K562 (cell line): ENCODE results near the gene ULBP2. TPM values are rescaled to one million over a fixed set of nuclear protein-coding genes. Genes with fewer than 3 reads are reported as not detected.

ENCODE experiments used
- ATF1 ChIP-seq, 2 experiments: fragments of 450-650 bp in 1 of 2; IDR thresholded peaks; 2 replicates each; pipeline ENCODE4 v1.6.1; 2016; ENCODE audit warnings: missing compliant biosample characterization in 1 of 2, missing genetic modification characterization in 1 of 2
- CREM ChIP-seq: IDR thresholded peaks from 2 replicates; pipeline ENCODE4 v1.6.1; 2014; ENCODE audit warnings: antibody characterized with exemption, low read depth
- HCFC1 ChIP-seq: IDR thresholded peaks from 2 replicates; pipeline ENCODE4 v1.6.1; 2012; ENCODE audit warnings: low read depth, low read length, improper control_type of control experiment
- HNRNPLL ChIP-seq: fragments of 200-400 bp; formaldehyde crosslinking; IDR thresholded peaks from 2 replicates; pipeline ENCODE4 v1.6.1; 2017; ENCODE audit warnings: low read length, low read depth, mild to moderate bottlenecking; ENCODE audit not compliant: poor library complexity, severe bottlenecking
- IRF2 ChIP-seq: sonication (generic); formaldehyde crosslinking; IDR thresholded peaks from 2 replicates; pipeline ENCODE4 v1.8.1; 2022; ENCODE audit warnings: mild to moderate bottlenecking, missing genetic modification reagents
- OTX1 ChIP-seq: fragments of 450-650 bp; formaldehyde crosslinking; IDR thresholded peaks from 2 replicates; pipeline ENCODE4 v1.4.0; 2022; ENCODE audit warnings: mild to moderate bottlenecking
- PHF8 ChIP-seq: fragments of 200-600 bp; sonication (generic); IDR thresholded peaks from 2 replicates; pipeline ENCODE4 v1.6.1; 2012; ENCODE audit warnings: mixed run types, mild to moderate bottlenecking, inconsistent platforms, low read length, moderate library complexity, borderline replicate concordance
- SMAD4 ChIP-seq: fragments of 250-450 bp; sonication (Bioruptor Pico); conservative IDR thresholded peaks from 2 replicates; pipeline ENCODE4 v1.8.0; 2021; ENCODE audit warnings: inconsistent platforms, mild to moderate bottlenecking, moderate library complexity
- ZNF140 ChIP-seq: fragments of 250-450 bp; sonication (Bioruptor Pico); IDR thresholded peaks from 2 replicates; pipeline ENCODE4 v1.8.0; 2021; ENCODE audit warnings: moderate library complexity, mild to moderate bottlenecking, inconsistent platforms
- polyA plus RNA-seq, 8 experiments: library from polyadenylated mRNA; depleted of rRNA in 4 of 8; stranded (reverse) in 5 of 8; unstranded in 3 of 8; fragments of >200 nt; fragmentation: Nextera tagmentation in 2 of 8; fragmentation: Illumina TruSeq in 1 of 8; extraction: Ambion mirVana in 2 of 8; extraction: Trizol in 1 of 8; gene quantifications; 2 replicates each; pipeline versions ENCODE4 v1.2.1 to v1.2.3, GENCODE V29; 2011 to 2014; ENCODE audit warnings: inconsistent platforms in 1 of 8, missing spikeins in 1 of 8
- total RNA-seq, 7 experiments: library from RNA; depleted of rRNA in 6 of 7; stranded (reverse); fragments of >200 nt in 6 of 7; fragmentation: Illumina TruSeq in 2 of 7; extraction: Trizol in 2 of 7; gene quantifications; 2 replicates each; pipeline versions ENCODE4 v1.2.1 to v1.2.3, GENCODE V29; 2011 to 2021; ENCODE audit warnings: low replicate concordance in 1 of 7
- TF ChIP-seq, protein P1 (sequence below), 2 experiments: fragments of 450-650 bp in 1 of 2; sonication (generic) in 1 of 2; formaldehyde crosslinking in 1 of 2; IDR thresholded peaks in 1 of 2; conservative IDR thresholded peaks in 1 of 2; 2 replicates each; pipeline versions ENCODE4 v1.6.1 to v1.8.1; 2016 to 2023; ENCODE audit warnings: mild to moderate bottlenecking in 2 of 2, moderate library complexity in 2 of 2, inconsistent platforms in 1 of 2, missing genetic modification reagents in 1 of 2
- TF ChIP-seq, protein P2 (sequence below): fragments of 450-650 bp; formaldehyde crosslinking; IDR thresholded peaks from 2 replicates; pipeline ENCODE4 v1.4.0; 2022; ENCODE audit warnings: missing genetic modification characterization
- TF ChIP-seq, protein P3 (sequence below), 2 experiments: fragments of 450-650 bp; conservative IDR thresholded peaks; 2 replicates each; pipeline ENCODE4 v1.6.1; 2017; ENCODE audit warnings: mild to moderate bottlenecking in 2 of 2, moderate library complexity in 2 of 2
- TF ChIP-seq, protein P4 (sequence below): fragments of 200-800 bp; sonication (Bioruptor generic); IDR thresholded peaks from 2 replicates; pipeline ENCODE4 v1.6.1; 2017; ENCODE audit warnings: missing genetic modification characterization, missing compliant biosample characterization
- TF ChIP-seq, protein P5 (sequence below): sonication (generic); formaldehyde crosslinking; IDR thresholded peaks from 2 replicates; pipeline ENCODE4 v1.8.1; 2023; ENCODE audit warnings: mild to moderate bottlenecking, missing genetic modification reagents, moderate library complexity
- TF ChIP-seq, protein P6 (sequence below), 2 experiments: fragments of 450-650 bp; IDR thresholded peaks; 2 replicates each; pipeline ENCODE4 v1.6.1; 2016

Gene ULBP2
- total and polyA plus RNA-seq, 9 of the 15 experiments (the other 6 are each of a cell fraction or from before 2014, with no cell fraction given): 0.50 to 5.3 (median 1.2) TPM

DNA sequence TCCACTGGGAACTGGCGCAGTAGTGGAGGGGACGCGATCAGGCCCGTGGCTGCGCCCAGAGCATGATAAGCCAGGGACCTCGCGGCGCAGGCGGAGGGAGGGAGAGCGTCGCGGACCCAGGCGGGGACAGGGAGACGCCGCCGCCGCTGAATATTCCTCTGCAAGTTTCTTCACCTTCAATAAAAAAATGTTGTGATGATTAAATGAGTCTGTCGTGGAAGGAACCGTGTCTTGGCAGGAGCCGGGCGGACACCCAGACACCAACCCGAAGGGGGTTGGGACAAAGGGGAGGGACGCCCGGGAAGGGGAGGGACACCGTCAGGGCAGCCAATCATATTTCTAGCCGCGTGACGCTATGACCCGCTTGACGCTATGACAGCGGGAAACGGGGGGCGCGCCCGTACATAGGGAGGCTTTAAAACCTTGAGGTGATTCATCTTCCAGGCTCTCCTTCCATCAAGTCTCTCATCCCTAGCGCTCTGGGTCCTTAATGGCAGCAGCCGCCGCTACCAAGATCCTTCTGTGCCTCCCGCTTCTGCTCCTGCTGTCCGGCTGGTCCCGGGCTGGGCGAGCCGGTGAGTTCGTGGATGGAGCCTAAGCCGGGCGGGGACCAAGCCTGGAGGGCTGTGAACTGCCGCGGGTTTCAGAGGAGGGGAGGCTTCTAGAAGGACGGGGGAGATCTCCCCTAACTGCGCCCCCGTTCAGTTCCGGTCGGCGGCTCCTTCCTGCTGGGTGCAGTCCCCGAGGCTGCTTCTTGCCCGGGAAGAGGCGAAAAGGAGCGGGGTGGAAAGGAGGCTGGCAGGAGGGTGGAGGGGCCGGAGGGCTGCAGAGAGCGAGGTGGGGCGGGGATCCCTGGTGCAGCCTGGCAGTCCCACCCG, at the start of gene ULBP2 (continued):
- TF ChIP-seq, protein P1, sequence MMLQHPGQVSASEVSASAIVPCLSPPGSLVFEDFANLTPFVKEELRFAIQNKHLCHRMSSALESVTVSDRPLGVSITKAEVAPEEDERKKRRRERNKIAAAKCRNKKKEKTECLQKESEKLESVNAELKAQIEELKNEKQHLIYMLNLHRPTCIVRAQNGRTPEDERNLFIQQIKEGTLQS (IDR thresholded peaks at IDR 0.05): peak; percentile 39; the same call in 1 of the 2 replicates
- TF ChIP-seq, protein P1 (CRISPR knock-in tag; conservative IDR thresholded peaks at IDR 0.05): no peak; the same call in 1 of the 2 replicates
- TF ChIP-seq PHF8 (peak; percentile 12; the same call in 1 of the 2 replicates), CREM (peak; percentile 83), HNRNPLL (peak; percentile 15), IRF2 (CRISPR knock-in tag) (no peak), ATF1 (CRISPR knock-in tag; IDR thresholded peaks at IDR 0.05) (no peak), ATF1 (tag; IDR thresholded peaks at IDR 0.05) (peak; percentile 91), HCFC1 (no peak), OTX1 (CRISPR knock-in tag) (peak; percentile 22; the same call in 1 of the 2 replicates), ZNF140 (CRISPR knock-in tag) (no peak), SMAD4 (CRISPR knock-in tag) (0 out of 2 replicates have a peak, but pooled peaks have one; percentile 24)
- TF ChIP-seq, protein P2, sequence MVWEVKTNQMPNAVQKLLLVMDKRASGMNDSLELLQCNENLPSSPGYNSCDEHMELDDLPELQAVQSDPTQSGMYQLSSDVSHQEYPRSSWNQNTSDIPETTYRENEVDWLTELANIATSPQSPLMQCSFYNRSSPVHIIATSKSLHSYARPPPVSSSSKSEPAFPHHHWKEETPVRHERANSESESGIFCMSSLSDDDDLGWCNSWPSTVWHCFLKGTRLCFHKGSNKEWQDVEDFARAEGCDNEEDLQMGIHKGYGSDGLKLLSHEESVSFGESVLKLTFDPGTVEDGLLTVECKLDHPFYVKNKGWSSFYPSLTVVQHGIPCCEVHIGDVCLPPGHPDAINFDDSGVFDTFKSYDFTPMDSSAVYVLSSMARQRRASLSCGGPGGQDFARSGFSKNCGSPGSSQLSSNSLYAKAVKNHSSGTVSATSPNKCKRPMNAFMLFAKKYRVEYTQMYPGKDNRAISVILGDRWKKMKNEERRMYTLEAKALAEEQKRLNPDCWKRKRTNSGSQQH (CRISPR knock-in tag): peak; percentile 52; the same call in 1 of the 2 replicates
- TF ChIP-seq, protein P3, sequence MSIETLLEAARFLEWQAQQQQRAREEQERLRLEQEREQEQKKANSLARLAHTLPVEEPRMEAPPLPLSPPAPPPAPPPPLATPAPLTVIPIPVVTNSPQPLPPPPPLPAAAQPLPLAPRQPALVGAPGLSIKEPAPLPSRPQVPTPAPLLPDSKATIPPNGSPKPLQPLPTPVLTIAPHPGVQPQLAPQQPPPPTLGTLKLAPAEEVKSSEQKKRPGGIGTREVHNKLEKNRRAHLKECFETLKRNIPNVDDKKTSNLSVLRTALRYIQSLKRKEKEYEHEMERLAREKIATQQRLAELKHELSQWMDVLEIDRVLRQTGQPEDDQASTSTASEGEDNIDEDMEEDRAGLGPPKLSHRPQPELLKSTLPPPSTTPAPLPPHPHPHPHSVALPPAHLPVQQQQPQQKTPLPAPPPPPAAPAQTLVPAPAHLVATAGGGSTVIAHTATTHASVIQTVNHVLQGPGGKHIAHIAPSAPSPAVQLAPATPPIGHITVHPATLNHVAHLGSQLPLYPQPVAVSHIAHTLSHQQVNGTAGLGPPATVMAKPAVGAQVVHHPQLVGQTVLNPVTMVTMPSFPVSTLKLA (conservative IDR thresholded peaks at IDR 0.05): peak in 1 of 2 experiments; percentile 69; a peak in 3 of 4 replicates
- TF ChIP-seq, protein P4, sequence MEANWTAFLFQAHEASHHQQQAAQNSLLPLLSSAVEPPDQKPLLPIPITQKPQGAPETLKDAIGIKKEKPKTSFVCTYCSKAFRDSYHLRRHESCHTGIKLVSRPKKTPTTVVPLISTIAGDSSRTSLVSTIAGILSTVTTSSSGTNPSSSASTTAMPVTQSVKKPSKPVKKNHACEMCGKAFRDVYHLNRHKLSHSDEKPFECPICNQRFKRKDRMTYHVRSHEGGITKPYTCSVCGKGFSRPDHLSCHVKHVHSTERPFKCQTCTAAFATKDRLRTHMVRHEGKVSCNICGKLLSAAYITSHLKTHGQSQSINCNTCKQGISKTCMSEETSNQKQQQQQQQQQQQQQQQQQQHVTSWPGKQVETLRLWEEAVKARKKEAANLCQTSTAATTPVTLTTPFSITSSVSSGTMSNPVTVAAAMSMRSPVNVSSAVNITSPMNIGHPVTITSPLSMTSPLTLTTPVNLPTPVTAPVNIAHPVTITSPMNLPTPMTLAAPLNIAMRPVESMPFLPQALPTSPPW: peak; percentile 55
- TF ChIP-seq, protein P5, sequence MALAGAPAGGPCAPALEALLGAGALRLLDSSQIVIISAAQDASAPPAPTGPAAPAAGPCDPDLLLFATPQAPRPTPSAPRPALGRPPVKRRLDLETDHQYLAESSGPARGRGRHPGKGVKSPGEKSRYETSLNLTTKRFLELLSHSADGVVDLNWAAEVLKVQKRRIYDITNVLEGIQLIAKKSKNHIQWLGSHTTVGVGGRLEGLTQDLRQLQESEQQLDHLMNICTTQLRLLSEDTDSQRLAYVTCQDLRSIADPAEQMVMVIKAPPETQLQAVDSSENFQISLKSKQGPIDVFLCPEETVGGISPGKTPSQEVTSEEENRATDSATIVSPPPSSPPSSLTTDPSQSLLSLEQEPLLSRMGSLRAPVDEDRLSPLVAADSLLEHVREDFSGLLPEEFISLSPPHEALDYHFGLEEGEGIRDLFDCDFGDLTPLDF (CRISPR knock-in tag): peak; percentile 56; the same call in 1 of the 2 replicates
- TF ChIP-seq, protein P6, sequence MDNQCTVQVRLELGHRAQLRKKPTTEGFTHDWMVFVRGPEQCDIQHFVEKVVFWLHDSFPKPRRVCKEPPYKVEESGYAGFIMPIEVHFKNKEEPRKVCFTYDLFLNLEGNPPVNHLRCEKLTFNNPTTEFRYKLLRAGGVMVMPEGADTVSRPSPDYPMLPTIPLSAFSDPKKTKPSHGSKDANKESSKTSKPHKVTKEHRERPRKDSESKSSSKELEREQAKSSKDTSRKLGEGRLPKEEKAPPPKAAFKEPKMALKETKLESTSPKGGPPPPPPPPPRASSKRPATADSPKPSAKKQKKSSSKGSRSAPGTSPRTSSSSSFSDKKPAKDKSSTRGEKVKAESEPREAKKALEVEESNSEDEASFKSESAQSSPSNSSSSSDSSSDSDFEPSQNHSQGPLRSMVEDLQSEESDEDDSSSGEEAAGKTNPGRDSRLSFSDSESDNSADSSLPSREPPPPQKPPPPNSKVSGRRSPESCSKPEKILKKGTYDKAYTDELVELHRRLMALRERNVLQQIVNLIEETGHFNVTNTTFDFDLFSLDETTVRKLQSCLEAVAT (IDR thresholded peaks at IDR 0.05): peak in 1 of 2 experiments; percentile 93; a peak in 2 of 4 replicates
